ENCODE measurements around the gene GFOD2. TPM values are rescaled to one million over a fixed set of nuclear protein-coding genes. Genes with fewer than 3 reads are reported as not detected.

Gene GFOD2
- total and polyA plus RNA-seq, 2 of the 13 experiments (the other 11 are each of a cell fraction or from before 2014, with no cell fraction given), result 11.1 to 17.2 TPM

- TF ChIP-seq, protein P1, sequence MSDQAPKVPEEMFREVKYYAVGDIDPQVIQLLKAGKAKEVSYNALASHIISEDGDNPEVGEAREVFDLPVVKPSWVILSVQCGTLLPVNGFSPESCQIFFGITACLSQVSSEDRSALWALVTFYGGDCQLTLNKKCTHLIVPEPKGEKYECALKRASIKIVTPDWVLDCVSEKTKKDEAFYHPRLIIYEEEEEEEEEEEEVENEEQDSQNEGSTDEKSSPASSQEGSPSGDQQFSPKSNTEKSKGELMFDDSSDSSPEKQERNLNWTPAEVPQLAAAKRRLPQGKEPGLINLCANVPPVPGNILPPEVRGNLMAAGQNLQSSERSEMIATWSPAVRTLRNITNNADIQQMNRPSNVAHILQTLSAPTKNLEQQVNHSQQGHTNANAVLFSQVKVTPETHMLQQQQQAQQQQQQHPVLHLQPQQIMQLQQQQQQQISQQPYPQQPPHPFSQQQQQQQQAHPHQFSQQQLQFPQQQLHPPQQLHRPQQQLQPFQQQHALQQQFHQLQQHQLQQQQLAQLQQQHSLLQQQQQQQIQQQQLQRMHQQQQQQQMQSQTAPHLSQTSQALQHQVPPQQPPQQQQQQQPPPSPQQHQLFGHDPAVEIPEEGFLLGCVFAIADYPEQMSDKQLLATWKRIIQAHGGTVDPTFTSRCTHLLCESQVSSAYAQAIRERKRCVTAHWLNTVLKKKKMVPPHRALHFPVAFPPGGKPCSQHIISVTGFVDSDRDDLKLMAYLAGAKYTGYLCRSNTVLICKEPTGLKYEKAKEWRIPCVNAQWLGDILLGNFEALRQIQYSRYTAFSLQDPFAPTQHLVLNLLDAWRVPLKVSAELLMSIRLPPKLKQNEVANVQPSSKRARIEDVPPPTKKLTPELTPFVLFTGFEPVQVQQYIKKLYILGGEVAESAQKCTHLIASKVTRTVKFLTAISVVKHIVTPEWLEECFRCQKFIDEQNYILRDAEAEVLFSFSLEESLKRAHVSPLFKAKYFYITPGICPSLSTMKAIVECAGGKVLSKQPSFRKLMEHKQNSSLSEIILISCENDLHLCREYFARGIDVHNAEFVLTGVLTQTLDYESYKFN (CRISPR knock-in tag; conservative IDR thresholded peaks at IDR 0.05), result no peak
- TF ChIP-seq ZNF263 (CRISPR knock-in tag; IDR thresholded peaks at IDR 0.05) (0 out of 2 replicates have a peak, but pooled peaks have one; percentile 11), NFIC (IDR thresholded peaks at IDR 0.05; ENCODE audit: low read length) (no peak), SRSF4 (IDR thresholded peaks at IDR 0.05; ENCODE audit: low read depth, low read length, poor library complexity, severe bottlenecking) (no peak), NCOA1 (CRISPR knock-in tag; IDR thresholded peaks at IDR 0.05) (no peak), ZFP82 (CRISPR knock-in tag; IDR thresholded peaks at IDR 0.05; ENCODE audit: borderline replicate concordance) (peak; percentile 86; the same call in 1 of the 2 replicates), MAZ (IDR thresholded peaks at IDR 0.05; ENCODE audit: borderline replicate concordance, low read depth, low read length) (no peak; the same call in 1 of the 2 replicates), MAZ (CRISPR knock-in tag; IDR thresholded peaks at IDR 0.05; ENCODE audit: low read depth) (peak; percentile 66), ZNF619 (CRISPR knock-in tag; IDR thresholded peaks at IDR 0.05) (no peak), HCFC1 (IDR thresholded peaks at IDR 0.05; ENCODE audit: low read depth, low read length) (no peak), ZNF34 (CRISPR knock-in tag; IDR thresholded peaks at IDR 0.05; ENCODE audit: borderline replicate concordance) (no peak), ZNF790 (CRISPR knock-in tag; IDR thresholded peaks at IDR 0.05; ENCODE audit: borderline replicate concordance) (0 out of 2 replicates have a peak, but pooled peaks have one; percentile 50), ZNF44 (CRISPR knock-in tag; IDR thresholded peaks at IDR 0.05) (no peak), HNF4G (IDR thresholded peaks at IDR 0.05; ENCODE audit: borderline replicate concordance, low read depth, low read length) (no peak), HNF4G (CRISPR knock-in tag; IDR thresholded peaks at IDR 0.05; ENCODE audit: borderline replicate concordance, low read depth) (no peak), TEAD2 (CRISPR knock-in tag; IDR thresholded peaks at IDR 0.05) (no peak), NFKBIZ (CRISPR knock-in tag; IDR thresholded peaks at IDR 0.05) (no peak), THAP8 (CRISPR knock-in tag; IDR thresholded peaks at IDR 0.05; ENCODE audit: borderline replicate concordance) (no peak), ETV5 (CRISPR knock-in tag; IDR thresholded peaks at IDR 0.05; ENCODE audit: borderline replicate concordance) (no peak)
- TF ChIP-seq, protein P2, sequence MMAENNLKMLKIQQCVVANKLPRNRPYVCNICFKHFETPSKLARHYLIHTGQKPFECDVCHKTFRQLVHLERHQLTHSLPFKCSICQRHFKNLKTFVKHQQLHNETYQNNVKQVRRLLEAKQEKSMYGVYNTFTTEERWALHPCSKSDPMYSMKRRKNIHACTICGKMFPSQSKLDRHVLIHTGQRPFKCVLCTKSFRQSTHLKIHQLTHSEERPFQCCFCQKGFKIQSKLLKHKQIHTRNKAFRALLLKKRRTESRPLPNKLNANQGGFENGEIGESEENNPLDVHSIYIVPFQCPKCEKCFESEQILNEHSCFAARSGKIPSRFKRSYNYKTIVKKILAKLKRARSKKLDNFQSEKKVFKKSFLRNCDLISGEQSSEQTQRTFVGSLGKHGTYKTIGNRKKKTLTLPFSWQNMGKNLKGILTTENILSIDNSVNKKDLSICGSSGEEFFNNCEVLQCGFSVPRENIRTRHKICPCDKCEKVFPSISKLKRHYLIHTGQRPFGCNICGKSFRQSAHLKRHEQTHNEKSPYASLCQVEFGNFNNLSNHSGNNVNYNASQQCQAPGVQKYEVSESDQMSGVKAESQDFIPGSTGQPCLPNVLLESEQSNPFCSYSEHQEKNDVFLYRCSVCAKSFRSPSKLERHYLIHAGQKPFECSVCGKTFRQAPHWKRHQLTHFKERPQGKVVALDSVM (CRISPR knock-in tag; IDR thresholded peaks at IDR 0.05), result 0 out of 2 replicates have a peak, but pooled peaks have one; percentile 23
- TF ChIP-seq, protein P3, sequence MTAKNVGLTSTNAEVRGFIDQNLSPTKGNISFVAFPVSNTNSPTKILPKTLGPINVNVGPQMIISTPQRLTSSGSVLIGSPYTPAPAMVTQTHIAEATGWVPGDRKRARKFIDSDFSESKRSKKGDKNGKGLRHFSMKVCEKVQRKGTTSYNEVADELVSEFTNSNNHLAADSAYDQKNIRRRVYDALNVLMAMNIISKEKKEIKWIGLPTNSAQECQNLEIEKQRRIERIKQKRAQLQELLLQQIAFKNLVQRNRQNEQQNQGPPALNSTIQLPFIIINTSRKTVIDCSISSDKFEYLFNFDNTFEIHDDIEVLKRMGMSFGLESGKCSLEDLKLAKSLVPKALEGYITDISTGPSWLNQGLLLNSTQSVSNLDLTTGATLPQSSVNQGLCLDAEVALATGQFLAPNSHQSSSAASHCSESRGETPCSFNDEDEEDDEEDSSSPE (CRISPR knock-in tag; IDR thresholded peaks at IDR 0.05), result peak; percentile 36; the same call in 1 of the 2 replicates
- TF ChIP-seq, protein P4, sequence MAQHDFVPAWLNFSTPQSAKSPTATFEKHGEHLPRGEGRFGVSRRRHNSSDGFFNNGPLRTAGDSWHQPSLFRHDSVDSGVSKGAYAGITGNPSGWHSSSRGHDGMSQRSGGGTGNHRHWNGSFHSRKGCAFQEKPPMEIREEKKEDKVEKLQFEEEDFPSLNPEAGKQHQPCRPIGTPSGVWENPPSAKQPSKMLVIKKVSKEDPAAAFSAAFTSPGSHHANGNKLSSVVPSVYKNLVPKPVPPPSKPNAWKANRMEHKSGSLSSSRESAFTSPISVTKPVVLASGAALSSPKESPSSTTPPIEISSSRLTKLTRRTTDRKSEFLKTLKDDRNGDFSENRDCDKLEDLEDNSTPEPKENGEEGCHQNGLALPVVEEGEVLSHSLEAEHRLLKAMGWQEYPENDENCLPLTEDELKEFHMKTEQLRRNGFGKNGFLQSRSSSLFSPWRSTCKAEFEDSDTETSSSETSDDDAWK (CRISPR knock-in tag; IDR thresholded peaks at IDR 0.05), result no peak
These were observed 66.5 kb downstream of the GFOD2 start (continued) for GRCh38 chr16:67652578-67653127.
